ENCODE results near the gene GALR3.

GRCh38 chr22:37794376-37794775 is 28.8 kb upstream of the GALR3 start:
- TF ChIP-seq FOXA1 (IDR thresholded peaks at IDR 0.05): no peak
- TF ChIP-seq SP1 (IDR thresholded peaks at IDR 0.05): no peak
- no peak for TF ChIP-seq FOXK2 (IDR thresholded peaks at IDR 0.05)
- no peak for TF ChIP-seq NFRKB (IDR thresholded peaks at IDR 0.05)
- TF ChIP-seq PKNOX1 (IDR thresholded peaks at IDR 0.05): no peak
- no peak for TF ChIP-seq SUZ12 (IDR thresholded peaks at IDR 0.05)
- TF ChIP-seq ZNF384 (IDR thresholded peaks at IDR 0.05): no peak

All from HEK293T (cell line).